ENCODE measurements around the gene BABAM2. TPM values are rescaled to one million over a fixed set of nuclear protein-coding genes. Genes with fewer than 3 reads are reported as not detected.

Gene BABAM2
- total RNA-seq, 1 experiment from 2014 or later, result 57.6 TPM

DNA sequence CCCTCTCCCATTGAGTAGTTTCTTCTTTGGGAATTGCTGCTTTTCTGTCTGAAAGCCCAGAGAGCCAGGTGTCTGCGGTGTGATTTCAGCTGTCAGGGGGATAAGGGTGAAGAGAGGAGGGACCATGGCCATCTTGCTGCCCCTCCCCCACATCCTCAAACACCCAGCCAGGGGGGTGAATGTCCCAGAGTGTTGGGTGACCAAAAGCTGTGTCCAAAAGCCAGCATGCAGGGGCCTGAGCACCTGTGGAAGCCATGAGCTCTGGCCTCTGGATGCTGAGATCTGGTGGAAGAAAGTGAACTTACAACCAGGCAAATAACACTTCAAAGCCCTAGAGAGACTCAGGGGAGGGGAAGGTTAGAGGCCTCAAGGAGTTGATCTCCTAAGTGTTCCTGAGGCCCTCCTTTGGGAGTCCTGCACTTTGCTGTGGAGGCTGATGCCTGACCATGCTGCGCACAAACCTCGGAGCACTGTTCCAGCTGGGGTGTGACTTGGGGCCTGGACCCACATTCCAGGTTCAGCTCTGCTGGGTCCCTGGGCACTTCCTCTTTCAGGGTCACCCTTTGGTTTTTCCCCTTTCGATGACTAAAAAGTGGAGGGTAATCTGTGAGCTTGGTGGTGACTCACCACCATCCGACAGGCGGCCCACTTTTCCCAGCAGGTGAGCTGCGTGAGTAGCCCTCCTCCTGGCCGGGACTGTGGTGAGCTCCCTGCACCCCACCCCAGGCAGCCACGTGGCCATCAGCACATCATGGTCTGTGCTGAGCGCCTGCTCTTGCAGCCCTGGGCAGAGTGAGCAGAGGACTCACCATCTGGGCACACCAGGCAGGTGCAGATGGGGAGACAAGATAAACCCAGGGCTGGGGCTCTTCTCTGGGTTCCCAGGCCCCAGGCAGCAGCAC, 435.3 kb downstream of the BABAM2 start:
- Mint-ChIP-seq H3K4me1 (ENCODE audit: insufficient read depth, unreplicated experiment) (peaks cover 5% of the 10 kb centered on the region), H3K9me3 (ENCODE audit: unreplicated experiment) (no peaks in the 10 kb centered on the region), H3K27ac (ENCODE audit: low read depth, unreplicated experiment) (no peak overlapping the region), H3K36me3 (ENCODE audit: insufficient read depth, unreplicated experiment) (peaks cover 12% of the 10 kb centered on the region), H3K27me3 (ENCODE audit: insufficient read depth, unreplicated experiment) (no peaks in the 10 kb centered on the region), H3K4me3 (ENCODE audit: unreplicated experiment) (no peak overlapping the region)
- intact Hi-C loops (cut with micrococcal nuclease), result no loop called here
- POLR2A ChIA-PET, result no interaction called here
- peak; percentile 60 for DNase-seq (ENCODE audit: unreplicated experiment)
- CTCF ChIA-PET, result interaction anchor here (0.9 to 1.7 kb wide), 2 partner anchors 8 to 28 kb away, joined by 3 read pairs; no protein-coding TSS in a partner anchor
- no TSS peak for BruUV-seq (replicated peaks)
- TF ChIP-seq, protein P1, sequence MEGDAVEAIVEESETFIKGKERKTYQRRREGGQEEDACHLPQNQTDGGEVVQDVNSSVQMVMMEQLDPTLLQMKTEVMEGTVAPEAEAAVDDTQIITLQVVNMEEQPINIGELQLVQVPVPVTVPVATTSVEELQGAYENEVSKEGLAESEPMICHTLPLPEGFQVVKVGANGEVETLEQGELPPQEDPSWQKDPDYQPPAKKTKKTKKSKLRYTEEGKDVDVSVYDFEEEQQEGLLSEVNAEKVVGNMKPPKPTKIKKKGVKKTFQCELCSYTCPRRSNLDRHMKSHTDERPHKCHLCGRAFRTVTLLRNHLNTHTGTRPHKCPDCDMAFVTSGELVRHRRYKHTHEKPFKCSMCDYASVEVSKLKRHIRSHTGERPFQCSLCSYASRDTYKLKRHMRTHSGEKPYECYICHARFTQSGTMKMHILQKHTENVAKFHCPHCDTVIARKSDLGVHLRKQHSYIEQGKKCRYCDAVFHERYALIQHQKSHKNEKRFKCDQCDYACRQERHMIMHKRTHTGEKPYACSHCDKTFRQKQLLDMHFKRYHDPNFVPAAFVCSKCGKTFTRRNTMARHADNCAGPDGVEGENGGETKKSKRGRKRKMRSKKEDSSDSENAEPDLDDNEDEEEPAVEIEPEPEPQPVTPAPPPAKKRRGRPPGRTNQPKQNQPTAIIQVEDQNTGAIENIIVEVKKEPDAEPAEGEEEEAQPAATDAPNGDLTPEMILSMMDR (IDR thresholded peaks at IDR 0.05; ENCODE audit: unreplicated experiment), result no peak

DNA sequence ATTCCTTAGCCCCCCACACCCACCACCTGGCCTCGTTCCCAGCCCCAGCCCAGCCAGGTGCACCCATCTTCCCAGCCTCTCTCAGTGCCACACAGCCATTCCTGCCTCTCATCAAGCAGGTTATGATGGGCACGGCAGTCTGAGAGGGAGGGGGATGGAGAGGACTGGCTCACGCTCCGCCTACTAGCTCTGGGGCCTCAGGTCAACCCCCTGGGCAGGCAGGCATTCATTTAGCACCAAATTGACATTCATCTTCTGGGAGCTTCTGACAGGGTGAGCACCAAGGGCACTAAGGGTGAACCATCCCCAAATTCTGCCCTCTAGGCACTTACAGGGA, 435.9 kb downstream of the BABAM2 start:
- intact Hi-C loops (cut with micrococcal nuclease), result no loop called here
- ChIA-PET CTCF (interaction anchor here (0.6 to 1.7 kb wide), 3 partner anchors 8 to 31 kb away, joined by 3 read pairs; no protein-coding TSS in a partner anchor), POLR2A (no interaction called here)

DNA sequence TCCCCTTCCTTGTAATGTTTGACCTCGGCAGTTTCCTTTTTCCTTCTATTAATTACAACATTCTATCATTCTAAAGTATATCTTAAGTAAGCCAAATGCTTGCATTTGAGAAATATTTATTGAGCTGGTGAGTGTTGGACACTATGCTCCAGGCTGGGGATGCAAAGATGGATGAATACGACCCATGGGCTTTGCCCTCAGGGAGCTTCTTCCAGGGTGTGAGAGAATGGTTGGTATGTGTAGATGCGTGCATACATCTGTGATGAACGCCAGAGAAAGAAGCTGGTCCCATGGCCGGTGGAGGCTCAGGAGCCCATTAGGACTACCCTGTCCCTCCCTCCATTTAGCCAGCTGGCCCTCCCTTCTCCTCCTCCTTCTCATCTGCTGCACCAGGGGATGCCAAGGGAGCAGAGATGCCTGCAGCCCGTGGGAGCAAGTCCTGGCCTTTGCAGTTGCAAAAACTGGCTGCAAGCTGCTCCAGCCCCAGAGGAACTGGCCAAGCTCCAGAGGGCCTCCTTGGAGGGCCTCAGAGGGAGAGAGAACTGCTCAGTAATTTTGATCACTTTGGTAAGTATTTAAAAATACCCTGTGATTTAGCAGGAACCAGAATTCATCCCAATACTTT, 436.5 kb downstream of the BABAM2 start:
- TF ChIP-seq, protein P1 (IDR thresholded peaks at IDR 0.05; ENCODE audit: unreplicated experiment), result no peak
- intact Hi-C loops (cut with micrococcal nuclease), result no loop called here
- no peak overlapping the region for H3K27ac Mint-ChIP-seq (ENCODE audit: low read depth, unreplicated experiment)
- CTCF ChIA-PET, result interaction anchor here (0.6 to 1.7 kb wide), 3 partner anchors 9 to 31 kb away, joined by 3 to 4 read pairs (median 3); no protein-coding TSS in a partner anchor
- POLR2A ChIA-PET, result interaction anchor here (0.6 kb wide), 1 partner anchor 50 kb away, joined by 3 read pairs; no protein-coding TSS in a partner anchor
- H3K36me3 Mint-ChIP-seq (ENCODE audit: insufficient read depth, unreplicated experiment), result peaks cover 12% of the 10 kb centered on the region
- no peak for DNase-seq (ENCODE audit: unreplicated experiment)
- peaks cover 5% of the 10 kb centered on the region for H3K4me1 Mint-ChIP-seq (ENCODE audit: insufficient read depth, unreplicated experiment)
- BruUV-seq (replicated peaks), result no TSS peak
- no peaks in the 10 kb centered on the region for H3K27me3 Mint-ChIP-seq (ENCODE audit: insufficient read depth, unreplicated experiment)
- H3K4me3 Mint-ChIP-seq (ENCODE audit: unreplicated experiment), result no peak overlapping the region
- H3K9me3 Mint-ChIP-seq (ENCODE audit: unreplicated experiment), result no peaks in the 10 kb centered on the region

More for the DNA sequence above, 435.9 kb downstream of the BABAM2 start:
- no peak overlapping the region for H3K4me3 Mint-ChIP-seq (ENCODE audit: unreplicated experiment)
- H3K27ac Mint-ChIP-seq (ENCODE audit: low read depth, unreplicated experiment), result no peak overlapping the region
- no TSS peak for BruUV-seq (replicated peaks)
- H3K4me1 Mint-ChIP-seq (ENCODE audit: insufficient read depth, unreplicated experiment), result peaks cover 5% of the 10 kb centered on the region
- DNase-seq (ENCODE audit: unreplicated experiment), result no peak
- peaks cover 12% of the 10 kb centered on the region for H3K36me3 Mint-ChIP-seq (ENCODE audit: insufficient read depth, unreplicated experiment)
- no peaks in the 10 kb centered on the region for H3K9me3 Mint-ChIP-seq (ENCODE audit: unreplicated experiment)
- TF ChIP-seq, protein P1 (IDR thresholded peaks at IDR 0.05; ENCODE audit: unreplicated experiment), result no peak
- H3K27me3 Mint-ChIP-seq (ENCODE audit: insufficient read depth, unreplicated experiment), result no peaks in the 10 kb centered on the region

DNA sequence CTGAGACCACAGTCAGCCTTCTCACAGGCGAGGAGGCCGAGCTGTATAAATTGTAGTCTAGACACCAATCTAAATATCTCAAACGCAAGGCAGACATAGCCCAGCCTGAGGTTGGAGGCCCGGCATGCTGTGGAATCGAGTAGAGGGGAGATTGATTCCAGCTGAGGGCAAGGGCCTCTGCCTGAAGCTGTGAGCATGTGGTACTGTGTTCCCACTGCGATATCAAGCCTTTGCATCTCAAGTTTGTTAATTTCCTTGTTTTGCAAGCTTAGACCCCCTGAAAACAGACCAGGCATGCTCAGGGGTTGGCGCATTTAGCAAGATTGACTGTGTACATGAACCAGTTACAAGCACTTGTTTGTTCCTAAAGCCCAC, 437.0 kb downstream of the BABAM2 start:
- intact Hi-C loops (cut with micrococcal nuclease), result no loop called here
- Mint-ChIP-seq H3K27me3 (ENCODE audit: insufficient read depth, unreplicated experiment) (no peaks in the 10 kb centered on the region), H3K4me1 (ENCODE audit: insufficient read depth, unreplicated experiment) (peaks cover 5% of the 10 kb centered on the region), H3K36me3 (ENCODE audit: insufficient read depth, unreplicated experiment) (peaks cover 12% of the 10 kb centered on the region), H3K9me3 (ENCODE audit: unreplicated experiment) (no peaks in the 10 kb centered on the region), H3K4me3 (ENCODE audit: unreplicated experiment) (no peak overlapping the region), H3K27ac (ENCODE audit: low read depth, unreplicated experiment) (no peak overlapping the region)
- TF ChIP-seq, protein P1 (IDR thresholded peaks at IDR 0.05; ENCODE audit: unreplicated experiment), result no peak
- no TSS peak for BruUV-seq (replicated peaks)
- no peak for DNase-seq (ENCODE audit: unreplicated experiment)
- ChIA-PET CTCF (interaction anchor here (1.2 to 1.7 kb wide), 2 partner anchors 8 to 9 kb away, joined by 3 to 4 read pairs; no protein-coding TSS in a partner anchor), POLR2A (interaction anchor here (0.6 to 1.1 kb wide), 2 partner anchors 51 to 53 kb away, joined by 3 read pairs; no protein-coding TSS in a partner anchor)

Measured in MCF 10A (cell line).